Liver (tissue), 3 donors: ENCODE results near the gene TBC1D5.

Experiments used
- CTCF ChIP-seq: fragments of 150-350 bp; IDR thresholded peaks from 2 replicates; pipeline ENCODE4 v1.5.1; 2017; ENCODE audit warnings: improper control_type of control experiment, low read depth, low read length; ENCODE audit not compliant: missing input control
- EGR1 ChIP-seq, 2 donors: IDR thresholded peaks; 2 replicates each; pipeline ENCODE4 v1.6.1; 2016 to 2018; ENCODE audit warnings: antibody characterized with exemption in 2 of 2, low read depth in 2 of 2
- HNF4G ChIP-seq: IDR thresholded peaks from 2 replicates; pipeline ENCODE4 v1.6.1; 2016; ENCODE audit warnings: antibody characterized with exemption
- MAX ChIP-seq: IDR thresholded peaks from 2 replicates; pipeline ENCODE4 v1.6.1; 2016; ENCODE audit warnings: antibody characterized with exemption
- NR2F2 ChIP-seq: IDR thresholded peaks from 2 replicates; pipeline ENCODE4 v1.6.1; 2016; ENCODE audit warnings: antibody characterized with exemption
- REST ChIP-seq: IDR thresholded peaks from 2 replicates; pipeline ENCODE4 v1.6.1; 2016; ENCODE audit warnings: antibody characterized with exemption, mild to moderate bottlenecking
- SP1 ChIP-seq: IDR thresholded peaks from 2 replicates; pipeline ENCODE4 v1.6.1; 2018; ENCODE audit warnings: antibody characterized with exemption, mild to moderate bottlenecking
- TAF1 ChIP-seq: conservative IDR thresholded peaks from 2 replicates; pipeline ENCODE4 v1.6.1; 2016; ENCODE audit warnings: antibody characterized with exemption, mild to moderate bottlenecking
- YY1 ChIP-seq: IDR thresholded peaks from 2 replicates; pipeline ENCODE4 v1.6.1; 2016; ENCODE audit warnings: antibody characterized with exemption, mild to moderate bottlenecking
- TF ChIP-seq, protein P1 (sequence below): IDR thresholded peaks from 2 replicates; pipeline ENCODE4 v1.6.1; 2016; ENCODE audit warnings: antibody characterized with exemption
- donor health status: healthy.
- donor health status: healthy.

DNA sequence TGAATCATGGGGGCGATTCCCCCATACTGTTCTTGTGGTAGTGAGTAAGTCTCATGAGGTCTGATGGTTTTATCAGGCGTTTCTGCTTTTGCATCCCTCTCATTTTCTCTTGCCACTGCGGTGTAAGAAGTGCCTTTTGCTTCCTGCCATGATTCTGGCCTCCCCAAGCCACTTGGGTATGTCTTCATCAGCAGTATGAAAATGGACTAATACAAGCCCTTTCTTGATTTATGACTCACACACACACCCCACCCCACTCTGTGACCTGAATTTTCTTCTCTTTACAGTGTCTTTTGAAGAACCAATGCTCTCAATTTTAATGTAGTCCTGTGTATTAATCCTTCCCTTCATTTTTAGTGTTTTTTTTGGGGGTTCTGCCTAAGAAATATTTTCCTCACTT, 612.9 kb downstream of the TBC1D5 start:
- TF ChIP-seq CTCF (no peak), TAF1 (no peak), NR2F2 (no peak), EGR1 (IDR thresholded peaks at IDR 0.05; ENCODE audit: low read depth in 2 of 2) (no peak), YY1 (no peak), SP1 (no peak), REST (no peak), HNF4G (no peak), MAX (no peak)
- TF ChIP-seq, protein P1, sequence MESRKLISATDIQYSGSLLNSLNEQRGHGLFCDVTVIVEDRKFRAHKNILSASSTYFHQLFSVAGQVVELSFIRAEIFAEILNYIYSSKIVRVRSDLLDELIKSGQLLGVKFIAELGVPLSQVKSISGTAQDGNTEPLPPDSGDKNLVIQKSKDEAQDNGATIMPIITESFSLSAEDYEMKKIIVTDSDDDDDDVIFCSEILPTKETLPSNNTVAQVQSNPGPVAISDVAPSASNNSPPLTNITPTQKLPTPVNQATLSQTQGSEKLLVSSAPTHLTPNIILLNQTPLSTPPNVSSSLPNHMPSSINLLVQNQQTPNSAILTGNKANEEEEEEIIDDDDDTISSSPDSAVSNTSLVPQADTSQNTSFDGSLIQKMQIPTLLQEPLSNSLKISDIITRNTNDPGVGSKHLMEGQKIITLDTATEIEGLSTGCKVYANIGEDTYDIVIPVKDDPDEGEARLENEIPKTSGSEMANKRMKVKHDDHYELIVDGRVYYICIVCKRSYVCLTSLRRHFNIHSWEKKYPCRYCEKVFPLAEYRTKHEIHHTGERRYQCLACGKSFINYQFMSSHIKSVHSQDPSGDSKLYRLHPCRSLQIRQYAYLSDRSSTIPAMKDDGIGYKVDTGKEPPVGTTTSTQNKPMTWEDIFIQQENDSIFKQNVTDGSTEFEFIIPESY, result no peak
